Naive B cell (primary cell): Measurements from ENCODE around the gene SULT1C2. TPM values are rescaled to one million over a fixed set of nuclear protein-coding genes. Genes with fewer than 3 reads are reported as not detected.
"Not testable (repeated sequence)": the region's sequence is repeated elsewhere in the genome, so short reads cannot be mapped to it uniquely, and the experiment has no call there.

Source experiments
- ATAC-seq, 2 donors: fragments of 150-1000 bp; cut with Tn5 transposase; 2 replicates each; pipeline ENCODE4 v1.10.0; 2021; ENCODE audit warnings: low read depth in 2 of 2, mild to moderate bottlenecking in 2 of 2, moderate library complexity in 2 of 2
- DNase-seq: peaks from one replicate; pipeline ENCODE4 v3.0.0; 2022
- H3K27ac Mint-ChIP-seq, 6 donors: one replicate each; pipeline ENCODE4 v1.8.0; 2020 to 2022; ENCODE audit warnings: mild to moderate bottlenecking in 6 of 6, mixed read lengths in 6 of 6, moderate library complexity in 5 of 6, inconsistent platforms in 2 of 6
- H3K27me3 Mint-ChIP-seq, 3 donors: one replicate each; pipeline ENCODE4 v1.8.0; 2021 to 2022; ENCODE audit warnings: mixed read lengths in 3 of 3, mild to moderate bottlenecking in 1 of 3
- H3K36me3 Mint-ChIP-seq, 2 donors: one replicate each; pipeline ENCODE4 v1.8.0; 2020 to 2022; ENCODE audit warnings: mixed read lengths in 2 of 2, inconsistent platforms in 1 of 2, mild to moderate bottlenecking in 1 of 2
- H3K4me1 Mint-ChIP-seq, 3 donors: one replicate each; pipeline ENCODE4 v1.8.0; 2020 to 2022; ENCODE audit warnings: mixed read lengths in 3 of 3, inconsistent platforms in 1 of 3, mild to moderate bottlenecking in 1 of 3, moderate library complexity in 1 of 3
- H3K4me3 Mint-ChIP-seq, 8 donors: one replicate each; pipeline ENCODE4 v1.8.0; 2020 to 2022; ENCODE audit warnings: mild to moderate bottlenecking in 8 of 8, mixed read lengths in 8 of 8, moderate library complexity in 8 of 8, inconsistent platforms in 2 of 8
- H3K9me3 Mint-ChIP-seq, 7 donors: one replicate each; pipeline ENCODE4 v1.8.0; 2020 to 2022; ENCODE audit warnings: mixed read lengths in 7 of 7, mild to moderate bottlenecking in 5 of 7, inconsistent platforms in 2 of 7, moderate library complexity in 1 of 7
- polyA plus RNA-seq, 6 donors: library from polyadenylated mRNA; unstranded; fragments of 300-500 nt; fragmentation: Illumina TruSeq; gene quantifications; one replicate each; pipeline ENCODE4 v1.2.3, GENCODE V29; 2021; ENCODE audit warnings: low read depth in 6 of 6

The SULT1C2 gene
- polyA plus RNA-seq, 6 donors from 2014 or later: not detected

DNA sequence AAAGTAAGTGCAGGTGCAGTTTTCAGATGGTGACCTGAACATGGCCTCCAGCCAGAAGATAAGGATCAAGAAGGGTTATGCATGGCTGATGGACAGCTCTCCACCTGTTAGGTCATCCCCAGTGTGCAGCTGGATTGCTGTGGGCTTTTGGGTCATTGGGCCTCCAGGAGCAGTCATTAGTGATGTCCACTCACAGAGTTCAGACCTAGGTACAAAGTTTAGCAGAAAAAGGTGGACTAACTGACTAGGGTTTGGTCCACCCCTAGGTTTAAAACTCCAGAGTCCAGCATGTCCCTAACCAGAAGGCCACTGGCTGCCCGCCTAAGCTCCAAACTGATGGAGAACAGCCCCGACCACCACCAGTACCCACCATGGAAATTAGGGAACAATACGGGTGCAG, 18.3 kb upstream of the SULT1C2 start:
- no peaks in the 10 kb centered on the region for H3K36me3 Mint-ChIP-seq
- no peaks in the 10 kb centered on the region for H3K4me1 Mint-ChIP-seq
- H3K4me3 Mint-ChIP-seq: no peak overlapping the region
- peaks cover 0 to 4% (median 1%) of the 10 kb centered on the region in 7 donors for H3K9me3 Mint-ChIP-seq
- no peak for DNase-seq
- no peak overlapping the region for H3K27ac Mint-ChIP-seq
- H3K27me3 Mint-ChIP-seq: peaks cover 8 to 16% (median 8%) of the 10 kb centered on the region in 3 donors
- ATAC-seq: no peak

DNA sequence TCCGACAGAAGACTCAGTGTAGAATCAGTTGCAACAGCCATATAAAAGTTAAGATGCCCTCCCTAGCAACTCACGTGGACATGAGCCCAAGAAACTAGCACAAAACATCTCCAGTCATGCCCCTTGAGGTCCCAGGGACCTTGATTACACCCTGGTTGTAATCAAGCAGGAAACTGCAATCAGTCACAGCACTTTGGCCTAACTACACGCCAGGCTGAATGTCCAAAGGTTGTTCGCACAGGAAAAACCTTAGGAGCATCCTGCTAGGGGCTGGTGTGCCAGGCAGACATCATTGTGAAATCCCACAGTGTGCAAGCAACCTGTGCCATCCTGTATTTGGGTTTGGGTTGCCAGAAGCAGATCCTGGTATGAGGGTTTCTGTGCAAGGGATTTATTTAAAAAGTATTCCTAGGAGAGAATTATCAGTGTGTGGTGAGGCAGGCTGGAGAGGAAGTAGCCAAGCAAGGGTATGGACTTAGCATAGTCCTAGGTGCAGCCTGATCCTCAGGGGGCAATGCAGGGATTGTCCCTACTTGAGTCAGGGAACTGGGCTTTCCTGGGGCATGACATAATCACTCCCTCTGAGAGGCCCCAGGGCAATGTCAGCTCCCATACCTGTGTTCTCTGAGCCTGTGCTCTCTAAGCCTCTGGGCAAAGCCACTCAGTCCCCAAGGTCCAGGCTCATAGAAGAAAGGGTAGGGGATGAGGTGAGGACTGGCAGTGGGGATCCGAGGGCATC, 17.8 kb upstream of the SULT1C2 start:
- ATAC-seq (no peak), DNase-seq (no peak)
- Mint-ChIP-seq H3K4me3 (no peak overlapping the region), H3K9me3 (peaks cover 0 to 4% (median 1%) of the 10 kb centered on the region in 7 donors), H3K27me3 (peaks cover 4 to 16% (median 8%) of the 10 kb centered on the region in 3 donors), H3K36me3 (no peaks in the 10 kb centered on the region), H3K27ac (no peak overlapping the region), H3K4me1 (no peaks in the 10 kb centered on the region)

DNA sequence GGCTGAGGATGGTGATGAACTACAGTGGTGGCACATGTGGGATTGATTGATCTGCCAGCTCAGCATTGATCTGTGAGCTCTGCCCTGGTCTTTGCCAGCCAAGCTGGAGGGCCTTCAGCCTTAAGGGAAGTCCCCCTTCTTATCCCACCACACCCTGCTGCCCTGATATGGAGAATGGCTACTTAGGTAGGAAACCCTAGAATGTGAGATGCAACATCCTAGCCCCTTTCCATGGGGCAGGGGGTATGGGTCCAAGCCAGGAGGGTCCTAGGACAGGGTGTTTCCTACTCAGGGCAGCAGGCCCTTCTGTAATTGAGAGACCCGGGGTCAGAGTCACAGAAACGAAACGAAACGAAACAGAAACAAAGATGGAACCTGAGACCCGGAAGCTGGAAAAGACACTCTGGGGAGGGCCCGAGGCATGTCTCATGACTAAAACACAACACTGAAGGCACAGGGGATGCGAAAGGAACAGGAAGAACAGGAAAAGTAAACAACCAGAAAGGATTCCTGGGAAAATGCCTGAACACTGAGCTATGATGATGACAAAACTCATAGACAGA, 16.9 kb upstream of the SULT1C2 start:
- peaks cover 4 to 16% (median 8%) of the 10 kb centered on the region in 3 donors for H3K27me3 Mint-ChIP-seq

DNA sequence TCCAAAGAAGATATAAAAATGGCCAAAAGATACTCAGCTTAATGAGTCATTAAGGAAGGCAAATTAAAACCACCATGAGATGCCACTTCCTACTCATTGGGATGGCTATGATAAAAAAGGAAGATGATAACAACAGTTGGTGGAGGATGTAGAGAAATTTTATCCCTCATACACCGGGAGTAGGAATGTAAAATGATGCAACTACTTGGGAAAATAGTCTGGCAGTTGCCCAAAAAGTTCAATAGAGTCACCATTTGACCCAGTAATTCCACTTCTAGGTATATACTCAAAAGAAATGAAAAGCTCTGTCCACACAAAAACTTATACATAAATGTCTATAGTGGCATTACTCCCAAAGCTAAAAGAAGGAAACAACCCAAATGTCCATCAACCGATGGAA, 10.1 kb upstream of the SULT1C2 start:
- Mint-ChIP-seq H3K9me3 (peaks cover 0 to 10% (median 4%) of the 10 kb centered on the region in 7 donors), H3K27me3 (peaks cover 6 to 14% (median 8%) of the 10 kb centered on the region in 3 donors), H3K4me1 (no peaks in the 10 kb centered on the region), H3K4me3 (no peak overlapping the region), H3K36me3 (no peaks in the 10 kb centered on the region), H3K27ac (no peak overlapping the region)
- DNase-seq: no peak
- ATAC-seq: no peak

More for the DNA sequence above, 16.9 kb upstream of the SULT1C2 start:
- Mint-ChIP-seq H3K9me3 (peaks cover 0 to 4% (median 1%) of the 10 kb centered on the region in 7 donors), H3K4me3 (no peak overlapping the region), H3K27ac (no peak overlapping the region), H3K36me3 (no peaks in the 10 kb centered on the region), H3K4me1 (no peaks in the 10 kb centered on the region)
- ATAC-seq: no peak
- DNase-seq: no peak

DNA sequence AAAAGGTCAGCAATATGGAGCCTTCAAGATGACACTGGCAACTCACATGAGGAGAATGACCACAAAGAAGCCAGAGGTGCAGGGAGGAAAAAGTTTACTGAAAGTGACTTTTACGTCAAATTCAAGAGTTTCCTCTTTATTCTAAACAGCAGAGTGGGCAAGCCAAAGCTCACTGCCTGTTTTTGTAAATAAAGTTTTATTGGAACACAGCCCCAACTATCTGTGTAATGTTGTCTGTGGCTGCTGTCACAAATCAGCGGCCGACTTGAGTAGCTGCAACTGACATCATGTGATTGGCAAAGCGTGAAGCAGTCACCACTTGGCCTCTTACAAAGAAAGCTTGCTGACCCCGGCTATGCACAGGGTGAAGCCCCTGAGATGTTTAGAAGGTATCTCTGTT, 9.2 kb upstream of the SULT1C2 start:
- no peak overlapping the region for H3K27ac Mint-ChIP-seq
- no peak overlapping the region for H3K4me3 Mint-ChIP-seq
- no peaks in the 10 kb centered on the region for H3K36me3 Mint-ChIP-seq
- peaks cover 6 to 14% (median 8%) of the 10 kb centered on the region in 3 donors for H3K27me3 Mint-ChIP-seq
- H3K4me1 Mint-ChIP-seq: no peaks in the 10 kb centered on the region
- peaks cover 0 to 12% (median 4%) of the 10 kb centered on the region in 7 donors for H3K9me3 Mint-ChIP-seq
- DNase-seq: no peak
- no peak for ATAC-seq

DNA sequence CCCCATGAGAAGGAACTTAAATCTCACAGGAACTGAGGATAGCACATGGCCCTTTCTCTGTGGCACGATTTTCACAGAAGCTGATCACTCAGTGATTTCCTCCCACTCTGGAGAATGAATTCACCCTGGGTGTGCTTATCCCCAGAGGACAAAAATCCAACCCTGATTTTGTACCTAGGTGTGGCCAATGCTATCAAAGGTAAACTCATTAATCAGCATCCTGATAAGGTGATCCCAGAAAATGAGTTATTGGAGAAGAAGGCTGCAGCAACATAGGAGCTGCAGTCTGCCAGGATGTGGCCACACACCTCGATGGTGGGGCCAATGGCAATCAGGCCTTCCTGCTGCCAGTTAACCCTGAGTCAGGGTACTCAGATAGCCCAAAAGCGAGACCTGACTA, 8.2 kb upstream of the SULT1C2 start:
- H3K36me3 Mint-ChIP-seq: no peaks in the 10 kb centered on the region

DNA sequence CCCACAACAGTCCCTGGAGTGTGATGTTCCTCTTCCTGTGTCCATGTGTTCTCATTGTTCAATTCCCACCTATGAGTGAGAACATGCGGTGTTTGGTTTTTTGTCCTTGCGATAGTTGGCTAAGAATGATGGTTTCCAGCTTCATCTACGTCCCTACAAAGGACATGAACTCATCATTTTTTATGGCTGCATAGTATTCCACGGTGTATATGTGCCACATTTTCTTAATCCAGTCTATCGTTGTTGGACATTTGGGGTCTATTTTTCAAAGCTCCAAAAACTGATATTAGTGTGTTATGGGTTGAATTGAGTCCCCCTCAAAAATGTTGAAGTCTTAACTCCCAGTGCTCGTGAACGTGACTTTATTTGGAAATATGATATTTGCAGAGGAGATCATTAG, 4.1 kb upstream of the SULT1C2 start:
- ATAC-seq, H3K27ac Mint-ChIP-seq, H3K36me3 Mint-ChIP-seq, H3K4me1 Mint-ChIP-seq, DNase-seq, H3K4me3 Mint-ChIP-seq: not testable (repeated sequence)
- peaks cover 0 to 15% (median 4%) of the 10 kb centered on the region in 3 donors for H3K27me3 Mint-ChIP-seq
- H3K9me3 Mint-ChIP-seq: peaks cover 0 to 23% (median 4%) of the 10 kb centered on the region in 7 donors

More for the DNA sequence above, 8.2 kb upstream of the SULT1C2 start:
- Mint-ChIP-seq H3K9me3 (peaks cover 0 to 22% (median 4%) of the 10 kb centered on the region in 7 donors), H3K4me1 (no peaks in the 10 kb centered on the region), H3K4me3 (no peak overlapping the region), H3K27ac (no peak overlapping the region), H3K27me3 (peaks cover 6 to 16% (median 14%) of the 10 kb centered on the region in 3 donors)
- ATAC-seq (no peak), DNase-seq (no peak)

DNA sequence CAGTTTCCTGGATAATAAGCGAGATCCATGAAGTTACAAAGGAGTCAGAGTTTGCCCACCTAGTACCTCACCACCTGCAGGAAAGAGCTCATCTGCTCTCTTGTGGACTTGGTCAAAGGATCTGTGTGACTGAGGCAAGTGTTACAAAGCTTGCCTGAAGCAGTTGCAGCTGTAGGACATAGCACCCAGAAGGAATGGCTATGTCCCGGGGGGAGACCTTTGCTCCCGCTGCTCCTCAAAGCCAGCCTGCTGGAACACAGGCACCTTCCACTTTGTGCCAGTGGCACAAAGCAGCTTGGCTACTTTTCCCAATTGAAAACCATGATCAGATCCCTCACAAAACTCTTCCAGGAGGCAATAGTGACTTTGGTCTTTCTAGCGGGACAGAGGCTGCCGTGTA, 3.1 kb upstream of the SULT1C2 start:
- Mint-ChIP-seq H3K4me3 (no peak overlapping the region), H3K4me1 (no peaks in the 10 kb centered on the region)
- DNase-seq: no peak

DNA sequence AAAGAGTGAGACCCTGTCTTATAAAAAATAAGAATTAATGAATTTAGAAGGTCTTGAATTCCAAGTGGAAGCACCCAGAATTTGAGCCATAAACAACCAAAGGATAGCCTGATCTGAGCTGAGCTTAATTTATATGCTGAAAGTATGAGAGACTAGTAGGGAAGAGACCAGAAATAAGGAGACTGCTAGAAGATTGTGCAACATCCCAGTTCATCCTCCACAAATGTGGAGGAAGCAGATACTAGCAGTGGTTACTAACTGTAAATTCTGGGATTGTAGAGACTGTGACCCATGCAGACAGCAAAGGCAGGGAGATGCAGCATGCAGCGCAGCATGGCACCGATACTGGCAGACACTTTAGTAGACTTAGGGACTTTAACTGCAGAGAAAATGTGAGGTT, 1.5 kb upstream of the SULT1C2 start:
- ATAC-seq (no peak), DNase-seq (no peak)
- Mint-ChIP-seq H3K27me3 (peaks cover 0 to 15% (median 4%) of the 10 kb centered on the region in 3 donors), H3K4me1 (no peaks in the 10 kb centered on the region), H3K9me3 (peaks cover 1 to 23% (median 5%) of the 10 kb centered on the region in 7 donors), H3K36me3 (no peaks in the 10 kb centered on the region), H3K4me3 (no peak overlapping the region), H3K27ac (no peak overlapping the region)

More for the DNA sequence above, 3.1 kb upstream of the SULT1C2 start:
- Mint-ChIP-seq H3K27me3 (peaks cover 0 to 15% (median 4%) of the 10 kb centered on the region in 3 donors), H3K27ac (no peak overlapping the region), H3K9me3 (peaks cover 0 to 23% (median 4%) of the 10 kb centered on the region in 7 donors), H3K36me3 (no peaks in the 10 kb centered on the region)
- ATAC-seq: no peak

DNA sequence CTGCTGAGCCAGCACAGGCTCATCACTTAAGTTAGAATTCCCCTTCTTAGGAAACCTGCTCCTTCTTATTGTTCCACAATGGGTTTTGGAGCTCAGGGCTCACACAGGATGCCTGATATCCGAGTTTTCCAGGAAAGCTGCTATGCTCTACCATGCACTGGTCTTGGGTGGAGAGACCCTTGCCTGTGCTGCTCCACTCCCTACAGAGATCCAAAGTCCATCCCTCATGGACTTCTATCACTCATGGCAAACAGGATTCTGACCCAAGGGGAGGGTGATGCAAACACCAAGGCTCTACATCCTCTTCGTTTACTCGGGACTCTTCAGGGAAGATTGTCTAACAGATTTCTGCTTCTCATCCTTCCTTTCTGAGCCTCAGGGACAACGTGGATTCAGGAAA, 5.2 kb downstream of the SULT1C2 start:
- Mint-ChIP-seq H3K27me3 (peaks cover 0 to 8% (median 0%) of the 10 kb centered on the region in 3 donors), H3K4me3 (no peak overlapping the region), H3K9me3 (peaks cover 0 to 10% (median 0%) of the 10 kb centered on the region in 7 donors), H3K4me1 (no peaks in the 10 kb centered on the region), H3K36me3 (no peaks in the 10 kb centered on the region), H3K27ac (no peak overlapping the region)
- DNase-seq: no peak
- no peak for ATAC-seq

DNA sequence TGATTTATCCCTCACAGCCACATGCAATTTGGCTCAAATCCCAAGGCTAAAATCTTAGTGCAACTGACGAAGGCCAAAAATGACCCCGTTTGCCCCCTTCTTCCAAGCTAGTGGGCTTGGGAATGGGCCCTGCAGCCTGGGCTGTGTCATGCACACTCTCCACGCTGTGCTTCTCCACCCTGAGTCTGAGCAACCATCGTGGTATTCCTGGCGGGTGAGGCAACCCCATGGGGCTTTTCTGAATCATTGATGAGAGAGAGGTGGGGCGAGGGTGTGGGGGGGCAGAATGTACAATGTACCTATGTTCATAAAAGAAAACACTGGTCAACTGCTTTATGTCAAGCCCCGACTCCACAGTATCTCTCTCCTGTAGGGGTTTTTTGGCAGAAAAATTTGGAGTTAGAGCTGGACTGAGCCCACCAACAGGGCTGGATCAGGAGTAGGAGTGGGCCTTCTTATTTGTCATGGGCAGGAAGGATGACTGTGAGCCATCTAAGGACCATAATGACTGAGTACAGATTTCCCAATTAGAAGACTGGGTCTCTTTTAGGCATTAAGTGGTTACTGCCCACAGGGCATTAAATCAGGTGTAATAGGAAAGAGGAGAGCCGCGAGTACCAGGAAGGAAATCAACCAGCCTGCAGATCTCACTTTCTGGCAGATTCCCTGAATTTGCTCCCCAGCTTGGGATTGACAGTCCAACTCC, 8.9 kb downstream of the SULT1C2 start:
- Mint-ChIP-seq H3K27ac (peak overlapping the region in 1 of 6 donors; percentile 22), H3K4me3 (no peak overlapping the region), H3K4me1 (no peaks in the 10 kb centered on the region), H3K9me3 (peaks cover 0 to 5% (median 0%) of the 10 kb centered on the region in 7 donors), H3K36me3 (no peaks in the 10 kb centered on the region), H3K27me3 (peaks cover 0 to 17% (median 5%) of the 10 kb centered on the region in 3 donors)
- DNase-seq (no peak), ATAC-seq (no peak)

DNA sequence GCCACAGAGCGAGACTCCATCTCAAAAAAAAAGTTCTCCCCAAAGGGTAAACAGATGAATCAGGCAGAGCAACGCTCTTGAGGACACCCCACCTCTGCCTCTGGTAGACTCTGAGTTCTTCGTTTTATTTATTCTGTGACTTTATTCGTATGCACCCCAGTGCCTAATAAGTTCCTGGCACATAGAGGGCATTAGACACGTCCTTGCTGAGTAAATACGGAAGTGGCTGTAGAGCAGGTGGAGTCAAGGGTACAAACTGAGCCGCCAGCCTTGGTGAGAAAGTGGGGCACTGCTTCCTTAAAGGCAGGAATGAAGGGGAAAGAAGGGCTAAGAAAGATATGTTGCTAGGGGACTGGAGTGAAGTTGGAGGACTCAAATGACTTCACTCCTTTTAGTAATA, 12.9 kb downstream of the SULT1C2 start:
- DNase-seq: no peak
- no peak for ATAC-seq
- peaks cover 0 to 8% (median 5%) of the 10 kb centered on the region in 3 donors for H3K27me3 Mint-ChIP-seq
- H3K4me3 Mint-ChIP-seq: no peak overlapping the region
- no peaks in the 10 kb centered on the region for H3K4me1 Mint-ChIP-seq
- H3K27ac Mint-ChIP-seq: no peak overlapping the region
- H3K9me3 Mint-ChIP-seq: peaks cover 0 to 2% (median 0%) of the 10 kb centered on the region in 7 donors
- no peaks in the 10 kb centered on the region for H3K36me3 Mint-ChIP-seq

DNA sequence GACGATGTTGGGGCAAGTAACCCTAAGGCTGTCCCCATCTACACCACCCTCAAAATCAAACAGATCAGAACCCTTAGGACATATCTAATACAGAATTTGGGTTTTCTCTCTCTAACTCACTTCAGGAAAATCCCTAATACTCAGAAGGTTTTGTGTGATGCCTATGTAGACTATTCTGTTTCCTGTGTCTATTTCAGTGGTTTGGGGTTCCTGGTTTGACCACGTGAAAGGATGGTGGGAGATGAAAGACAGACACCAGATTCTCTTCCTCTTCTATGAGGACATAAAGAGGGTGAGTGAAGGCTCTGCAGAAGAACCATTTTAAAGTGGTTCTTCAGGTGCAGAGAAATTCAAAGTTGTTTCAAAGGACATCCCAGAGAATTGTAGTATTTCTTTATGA, 16.3 kb downstream of the SULT1C2 start:
- no peaks in the 10 kb centered on the region for H3K36me3 Mint-ChIP-seq
- H3K9me3 Mint-ChIP-seq: peaks cover 0 to 6% (median 0%) of the 10 kb centered on the region in 7 donors
- H3K27ac Mint-ChIP-seq: no peak overlapping the region
- H3K4me3 Mint-ChIP-seq: no peak overlapping the region
- DNase-seq (no peak), ATAC-seq (no peak)
- H3K27me3 Mint-ChIP-seq: peaks cover 0 to 8% (median 5%) of the 10 kb centered on the region in 3 donors
- H3K4me1 Mint-ChIP-seq: no peaks in the 10 kb centered on the region
